ENCODE data around the gene STAG1. TPM values are rescaled to one million over a fixed set of nuclear protein-coding genes. Genes with fewer than 3 reads are reported as not detected.

STAG1 gene
- total RNA-seq, 1 experiment from 2014 or later, result 34.6 TPM

DNA sequence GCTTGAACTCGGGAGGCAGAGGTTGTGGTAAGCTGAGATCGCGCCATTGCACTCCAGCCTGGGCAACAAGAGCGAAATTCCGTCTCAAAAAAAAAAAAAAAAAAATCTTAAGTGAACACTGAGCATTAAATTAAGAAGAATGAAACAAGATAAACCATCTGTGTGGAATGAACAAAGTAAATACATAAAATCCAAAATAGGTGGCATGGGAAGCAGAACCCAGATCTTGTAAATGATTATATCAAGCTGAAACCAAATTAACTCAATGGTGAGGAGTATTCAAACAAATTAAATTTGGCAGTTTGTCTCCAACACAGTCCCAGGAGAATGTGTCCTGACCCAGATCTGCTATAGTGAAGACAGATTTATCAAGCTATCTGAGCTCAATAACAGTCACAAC is 32.1 kb downstream of the STAG1 start:
- no peak overlapping the region for H3K27ac ChIP-seq (ENCODE audit: insufficient read length, low read depth, low read length)
- H3K79me1 ChIP-seq (ENCODE audit: insufficient read depth, low read depth, low read length, poor library complexity, severe bottlenecking), result no peaks in the 10 kb centered on the region
- H2AK5ac ChIP-seq (ENCODE audit: insufficient read length, low read length), result no peak overlapping the region
- H4K20me1 ChIP-seq (ENCODE audit: control insufficient read depth, insufficient read depth, insufficient read length), result no peaks in the 10 kb centered on the region
- no peak overlapping the region for H3K9ac ChIP-seq (ENCODE audit: extremely low read depth, insufficient read length, low read length)
- H3K36me3 Mint-ChIP-seq (ENCODE audit: insufficient read depth in 1 of 3, low read depth in 3 of 3), result peaks cover 4 to 15% (median 10%) of the 10 kb centered on the region in 3 experiments; a peak in 5 of 7 replicates
- H3K18ac ChIP-seq (ENCODE audit: insufficient read length, low read depth, low read length), result no peak overlapping the region
- H2AFZ ChIP-seq (ENCODE audit: low read length), result no peak overlapping the region
- H3K4me1 Mint-ChIP-seq, result peaks cover 5 to 10% of the 10 kb centered on the region in 2 experiments
- H3K27ac Mint-ChIP-seq, result no peak overlapping the region
- H3K79me2 ChIP-seq (ENCODE audit: insufficient read depth, low read length), result no peaks in the 10 kb centered on the region; the same call in 1 of the 2 replicates
- TF ChIP-seq, protein P1, sequence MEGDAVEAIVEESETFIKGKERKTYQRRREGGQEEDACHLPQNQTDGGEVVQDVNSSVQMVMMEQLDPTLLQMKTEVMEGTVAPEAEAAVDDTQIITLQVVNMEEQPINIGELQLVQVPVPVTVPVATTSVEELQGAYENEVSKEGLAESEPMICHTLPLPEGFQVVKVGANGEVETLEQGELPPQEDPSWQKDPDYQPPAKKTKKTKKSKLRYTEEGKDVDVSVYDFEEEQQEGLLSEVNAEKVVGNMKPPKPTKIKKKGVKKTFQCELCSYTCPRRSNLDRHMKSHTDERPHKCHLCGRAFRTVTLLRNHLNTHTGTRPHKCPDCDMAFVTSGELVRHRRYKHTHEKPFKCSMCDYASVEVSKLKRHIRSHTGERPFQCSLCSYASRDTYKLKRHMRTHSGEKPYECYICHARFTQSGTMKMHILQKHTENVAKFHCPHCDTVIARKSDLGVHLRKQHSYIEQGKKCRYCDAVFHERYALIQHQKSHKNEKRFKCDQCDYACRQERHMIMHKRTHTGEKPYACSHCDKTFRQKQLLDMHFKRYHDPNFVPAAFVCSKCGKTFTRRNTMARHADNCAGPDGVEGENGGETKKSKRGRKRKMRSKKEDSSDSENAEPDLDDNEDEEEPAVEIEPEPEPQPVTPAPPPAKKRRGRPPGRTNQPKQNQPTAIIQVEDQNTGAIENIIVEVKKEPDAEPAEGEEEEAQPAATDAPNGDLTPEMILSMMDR (conservative IDR thresholded peaks at IDR 0.05), result no peak
- no peak overlapping the region for H3T11ph ChIP-seq (ENCODE audit: low read length)
- H3K4me2 ChIP-seq (ENCODE audit: insufficient read depth, insufficient read length, low read length), result no peak overlapping the region
- no peak overlapping the region for H3K4ac ChIP-seq (ENCODE audit: low read depth, low read length)
- peaks cover 8 to 9% of the 10 kb centered on the region in 2 experiments for H3K9me3 Mint-ChIP-seq
- H3K4me1 ChIP-seq (ENCODE audit: insufficient read depth, low read length), result no peaks in the 10 kb centered on the region
- H2BK20ac ChIP-seq (ENCODE audit: low read depth, low read length, poor library complexity, severe bottlenecking), result no peak overlapping the region
- H3K27me3 Mint-ChIP-seq (ENCODE audit: low read depth), result no peaks in the 10 kb centered on the region; the same call in 1 of the 2 replicates
- no peak overlapping the region for H4K8ac ChIP-seq (replicated peaks; ENCODE audit: insufficient read length, low read depth, low read length)
- no peaks in the 10 kb centered on the region for H3K9me3 ChIP-seq (ENCODE audit: control insufficient read depth, low read depth, low read length)
- H4K5ac ChIP-seq (ENCODE audit: insufficient read length, low read depth, low read length), result no peak overlapping the region
- no peak overlapping the region for H3K23ac ChIP-seq (ENCODE audit: insufficient read length, low read depth, low read length)
- DNase-seq, result no peak
- H3K4me3 Mint-ChIP-seq, result no peak overlapping the region
- H2BK12ac ChIP-seq (ENCODE audit: insufficient read length, low read depth, low read length), result no peak overlapping the region
- no peak overlapping the region for H4K91ac ChIP-seq (ENCODE audit: insufficient read length, low read depth, low read length)
- no peaks in the 10 kb centered on the region for H3K27me3 ChIP-seq (ENCODE audit: insufficient read depth, low read length)
- no peaks in the 10 kb centered on the region for H3K23me2 ChIP-seq (ENCODE audit: insufficient read length, low read depth, low read length, poor library complexity, severe bottlenecking)
- no peak overlapping the region for H2BK120ac ChIP-seq (ENCODE audit: low read depth, low read length, poor library complexity, severe bottlenecking)
- no CpG with 5 or more reads among the region's 5 CpGs for WGBS (ENCODE audit: extremely low coverage, insufficient read length, low lambda C conversion rate)
- H3K14ac ChIP-seq (ENCODE audit: insufficient read depth, low read length), result no peak overlapping the region
- H2BK15ac ChIP-seq (ENCODE audit: low read depth, low read length), result no peak overlapping the region
- H3K56ac ChIP-seq (ENCODE audit: insufficient read length, low read depth, low read length), result no peak overlapping the region
- no peak overlapping the region for H2BK5ac ChIP-seq (ENCODE audit: insufficient read length, low read length)

Measured in H9 (cell line).